Measurements from ENCODE around the gene GALNT13.

Gene GALNT13

GRCh38 chr2:154133823-154134222 is 262.1 kb downstream of the GALNT13 start:
- no peak for DNase-seq

GRCh38 chr2:154140249-154141025 is 268.7 kb downstream of the GALNT13 start:
- DNase-seq: no peak

GRCh38 chr2:154142480-154142879 is 270.8 kb downstream of the GALNT13 start:
- no peak for DNase-seq

GRCh38 chr2:154143105-154143504 is 271.4 kb downstream of the GALNT13 start:
- no peak for DNase-seq

GRCh38 chr2:154158101-154158500 is 286.4 kb downstream of the GALNT13 start:
- DNase-seq: no peak

- no peak for DNase-seq
These were observed 289.6 kb downstream of the GALNT13 start for GRCh38 chr2:154161286-154161685.

GRCh38 chr2:154170400-154170799 is 298.7 kb downstream of the GALNT13 start:
- DNase-seq: no peak

GRCh38 chr2:154173164-154173563 is 301.4 kb downstream of the GALNT13 start:
- DNase-seq: no peak

GRCh38 chr2:154173919-154174318 is 302.2 kb downstream of the GALNT13 start:
- no peak for DNase-seq

GRCh38 chr2:154182008-154182407 is 310.3 kb downstream of the GALNT13 start:
- DNase-seq: no peak

- no peak for DNase-seq
These were observed 316.2 kb downstream of the GALNT13 start for GRCh38 chr2:154187948-154188347.

GRCh38 chr2:154189953-154190352 is 318.2 kb downstream of the GALNT13 start:
- no peak for DNase-seq

GRCh38 chr2:154193246-154193645 is 321.5 kb downstream of the GALNT13 start:
- DNase-seq: no peak

GRCh38 chr2:154194909-154195643 is 323.4 kb downstream of the GALNT13 start:
- DNase-seq: no peak

- DNase-seq: no peak
These were observed 324.0 kb downstream of the GALNT13 start for GRCh38 chr2:154195644-154196195.

GRCh38 chr2:154198866-154199265 is 327.1 kb downstream of the GALNT13 start:
- no peak for DNase-seq

- no peak for DNase-seq
These were observed 331.5 kb downstream of the GALNT13 start for GRCh38 chr2:154203206-154203605.

- DNase-seq: no peak
These were observed 332.2 kb downstream of the GALNT13 start for GRCh38 chr2:154203902-154204301.

GRCh38 chr2:154207288-154208047 is 335.7 kb downstream of the GALNT13 start:
- no peak for DNase-seq

GRCh38 chr2:154223726-154224125 is 352.0 kb downstream of the GALNT13 start:
- no peak for DNase-seq

GRCh38 chr2:154226931-154227330 is 355.2 kb downstream of the GALNT13 start:
- DNase-seq: no peak

- no peak for DNase-seq
These were observed 357.0 kb downstream of the GALNT13 start for GRCh38 chr2:154228566-154229280.

GRCh38 chr2:154229966-154230365 is 358.2 kb downstream of the GALNT13 start:
- no peak for DNase-seq
